Esophagus squamous epithelium (tissue), 5 donors: ENCODE results near the gene TMIGD3. TPM values are rescaled to one million over a fixed set of nuclear protein-coding genes. Genes with fewer than 3 reads are reported as not detected.

Experiments used
- DNase-seq: peaks from one replicate; lab custom pipeline; 2025; lab: John Stamatoyannopoulos, UW
- H3K27ac ChIP-seq, 4 donors: fragments of 200-600 bp; sonication (generic); one replicate each; pipeline ENCODE4 v1.5.1; 2016 to 2019; ENCODE audit warnings: mild to moderate bottlenecking in 1 of 4
- H3K27me3 ChIP-seq, 4 donors: fragments of 200-600 bp; sonication (generic); 1 replicate in 3 of 4; 2 replicates in 1 of 4; pipeline versions ENCODE4 v1.5.1 to v1.6.0; 2017 to 2021; ENCODE audit warnings: antibody characterized with exemption in 1 of 4
- H3K36me3 ChIP-seq, 3 donors: fragments of 200-600 bp; sonication (generic); one replicate each; pipeline ENCODE4 v1.5.1; 2016 to 2019
- H3K4me1 ChIP-seq, 3 donors: fragments of 200-600 bp; sonication (generic); one replicate each; pipeline ENCODE4 v1.5.1; 2017 to 2019
- H3K4me3 ChIP-seq, 4 donors: fragments of 200-600 bp; sonication (generic); 1 replicate in 3 of 4; 2 replicates in 1 of 4; pipeline ENCODE4 v1.5.1; 2016 to 2019; ENCODE audit warnings: mild to moderate bottlenecking in 2 of 4, moderate library complexity in 1 of 4
- H3K9me3 ChIP-seq, 3 donors: fragments of 200-600 bp; sonication (generic); one replicate each; pipeline ENCODE4 v1.5.1; 2016 to 2019
- CTCF ChIP-seq, 6 experiments: fragments of 450-650 bp in 4 of 6; fragments of 200-600 bp in 2 of 6; sonication (generic) in 2 of 6; IDR thresholded peaks; one replicate each; pipeline ENCODE4 v1.5.1; 2016 to 2019; ENCODE audit warnings: antibody characterized with exemption in 6 of 6, mild to moderate bottlenecking in 4 of 6, moderate library complexity in 4 of 6
- POLR2A ChIP-seq, 4 donors: fragments of 450-650 bp; IDR thresholded peaks; one replicate each; pipeline ENCODE4 v1.6.1; 2017; ENCODE audit warnings: antibody characterized with exemption in 4 of 4, mild to moderate bottlenecking in 4 of 4, moderate library complexity in 3 of 4
- WGBS, 2 donors: methylation state at CpG; one replicate each; pipeline ENCODE4 v1.1.5; 2018; 5-methylcytosine and 5-hydroxymethylcytosine counted together
- intact Hi-C: fragments of 100-400 bp; cut with DNase I; formaldehyde crosslinking; loops from one replicate; pipeline ENCODE4 v1.15.0; 2022
- total RNA-seq, 4 donors: library from RNA; depleted of rRNA; stranded (reverse); fragments of >200 nt; gene quantifications; one replicate each; pipeline ENCODE4 v1.1.0, GENCODE V29; 2016
- donor health status: DM: yes; HTN: yes; CAD: no.

Gene TMIGD3
- total RNA-seq, 4 donors from 2014 or later = 2.9 to 3.2 TPM; not detected in 2

GRCh38 chr1:111483876-111484275 lies 19.6 kb downstream of the TMIGD3 start:
- no peak for TF ChIP-seq CTCF (IDR thresholded peaks at IDR 0.05)
- TF ChIP-seq POLR2A (IDR thresholded peaks at IDR 0.05) = no peak
- DNase-seq = no peak
- 77 to 89% methylated on average over 2 of the region's 2 CpGs for WGBS, 2 donors
- H3K27me3 ChIP-seq = no peaks in the 10 kb centered on the region
- no peak overlapping the region for H3K27ac ChIP-seq
- H3K4me1 ChIP-seq = no peaks in the 10 kb centered on the region
- no peaks in the 10 kb centered on the region for H3K36me3 ChIP-seq
- intact Hi-C loops = no loop called here
- no peaks in the 10 kb centered on the region for H3K9me3 ChIP-seq
- H3K4me3 ChIP-seq = no peak overlapping the region

GRCh38 chr1:111483166-111483565 lies 20.3 kb downstream of the TMIGD3 start:
- Histone ChIP-seq H3K36me3 (no peaks in the 10 kb centered on the region), H3K27ac (no peak overlapping the region), H3K4me1 (no peaks in the 10 kb centered on the region), H3K4me3 (no peak overlapping the region), H3K9me3 (no peaks in the 10 kb centered on the region), H3K27me3 (no peaks in the 10 kb centered on the region)
- 41 to 76% methylated on average over 3 of the region's 3 CpGs for WGBS, 2 donors
- intact Hi-C loops = no loop called here
- TF ChIP-seq POLR2A (IDR thresholded peaks at IDR 0.05) (no peak), CTCF (IDR thresholded peaks at IDR 0.05) (no peak)
- DNase-seq = no peak

- intact Hi-C loops = no loop called here
- DNase-seq = peak; percentile 13
- H3K4me3 ChIP-seq = no peak overlapping the region
- no peaks in the 10 kb centered on the region for H3K9me3 ChIP-seq
- H3K36me3 ChIP-seq = no peaks in the 10 kb centered on the region
- WGBS, 2 donors = 47 to 51% methylated on average over 8 of the region's 8 CpGs
- H3K27ac ChIP-seq = peak overlapping the region in 1 of 4 donors; percentile 19
- H3K4me1 ChIP-seq = peaks cover 0 to 12% (median 2%) of the 10 kb centered on the region in 3 donors
- H3K27me3 ChIP-seq = no peaks in the 10 kb centered on the region
- TF ChIP-seq POLR2A (IDR thresholded peaks at IDR 0.05) (no peak), CTCF (IDR thresholded peaks at IDR 0.05) (peak in 5 of 6 experiments; percentile 37 to 67 (median 57))
These were observed 21.8 kb downstream of the TMIGD3 start for GRCh38 chr1:111481387-111482221.

GRCh38 chr1:111480674-111481073 lies 22.8 kb downstream of the TMIGD3 start:
- Histone ChIP-seq H3K4me3 (no peak overlapping the region), H3K36me3 (no peaks in the 10 kb centered on the region), H3K27me3 (no peaks in the 10 kb centered on the region), H3K27ac (no peak overlapping the region), H3K4me1 (peaks cover 0 to 18% (median 2%) of the 10 kb centered on the region in 3 donors), H3K9me3 (no peaks in the 10 kb centered on the region)
- WGBS, 2 donors = 71 to 83% methylated on average over 1 of the region's 1 CpG
- TF ChIP-seq POLR2A (IDR thresholded peaks at IDR 0.05) (no peak), CTCF (IDR thresholded peaks at IDR 0.05) (no peak)
- intact Hi-C loops = no loop called here
- no peak for DNase-seq

- Histone ChIP-seq H3K27ac (peak overlapping the region in 3 of 4 donors; percentile 14 to 66 (median 37)), H3K9me3 (no peaks in the 10 kb centered on the region), H3K36me3 (peaks cover 0 to 10% (median 0%) of the 10 kb centered on the region in 3 donors), H3K27me3 (no peaks in the 10 kb centered on the region), H3K4me3 (no peak overlapping the region), H3K4me1 (peaks cover 0 to 32% (median 5%) of the 10 kb centered on the region in 3 donors)
- intact Hi-C loops = no loop called here
- 60 to 66% methylated on average over 2 of the region's 2 CpGs for WGBS, 2 donors
- no peak for TF ChIP-seq CTCF (IDR thresholded peaks at IDR 0.05)
- TF ChIP-seq POLR2A (IDR thresholded peaks at IDR 0.05) = peak in 2 of 4 donors; percentile 19 to 39
- no peak for DNase-seq
These were observed 26.6 kb downstream of the TMIGD3 start for GRCh38 chr1:111476761-111477309.
